Thymus (tissue), 14 donors: Measurements from ENCODE around the gene ENSA. TPM values are rescaled to one million over a fixed set of nuclear protein-coding genes. Genes with fewer than 3 reads are reported as not detected.

Experiments
- DNase-seq, 9 donors: peaks; one replicate each; pipeline ENCODE4 v3.0.0-alpha.2; 2013; ENCODE audit warnings: low spot score in 9 of 9, low read depth in 6 of 9, missing footprints in 1 of 9
- H3K27ac ChIP-seq, 2 donors: one replicate each; pipeline ENCODE4 v1.5.1; 2013; ENCODE audit warnings: control low read depth in 1 of 2, low read depth in 1 of 2, low read length in 1 of 2, mild to moderate bottlenecking in 1 of 2, moderate library complexity in 1 of 2
- H3K27me3 ChIP-seq, 2 donors: one replicate each; pipeline ENCODE4 v1.5.1; 2013; ENCODE audit warnings: low read length in 1 of 2; ENCODE audit not compliant: control insufficient read depth in 2 of 2, insufficient read depth in 1 of 2
- H3K36me3 ChIP-seq, 2 donors: one replicate each; pipeline ENCODE4 v1.5.1; 2013; ENCODE audit warnings: low read length in 1 of 2, mild to moderate bottlenecking in 1 of 2, moderate library complexity in 1 of 2; ENCODE audit not compliant: control insufficient read depth in 2 of 2, insufficient read depth in 2 of 2
- H3K4me1 ChIP-seq, 2 donors: one replicate each; pipeline ENCODE4 v1.5.1; 2013; ENCODE audit warnings: low read length in 2 of 2; ENCODE audit not compliant: control insufficient read depth in 2 of 2, insufficient read depth in 2 of 2
- H3K4me3 ChIP-seq, 2 donors: one replicate each; pipeline ENCODE4 v1.5.1; 2013; ENCODE audit warnings: low read length in 2 of 2, control low read depth in 1 of 2, mild to moderate bottlenecking in 1 of 2
- H3K9me3 ChIP-seq, 2 donors: one replicate each; pipeline ENCODE4 v1.5.1; 2013; ENCODE audit warnings: low read length in 1 of 2, mild to moderate bottlenecking in 1 of 2; ENCODE audit not compliant: control insufficient read depth in 2 of 2, insufficient read depth in 1 of 2
- WGBS: extraction: QIAGEN DNeasy Blood & Tissue Kit; methylation state at CpG from one replicate; pipeline ENCODE4 v1.1.7; 2013; 5-methylcytosine and 5-hydroxymethylcytosine counted together
- long read RNA-seq, 10 donors: transcript quantifications; one replicate each; lab custom pipeline, GENCODE V29; 2026
- polyA plus RNA-seq: library from polyadenylated mRNA; stranded (reverse); fragments of 200-250 nt; gene quantifications from one replicate; pipeline ENCODE4 v1.2.3, GENCODE V29; 2013
- total RNA-seq: library from RNA; stranded (reverse); fragments of 120-200 nt; gene quantifications from one replicate; pipeline ENCODE4 v1.2.4, GENCODE V29; 2013
- donor health status: healthy.

Gene ENSA
- total RNA-seq (149 TPM), polyA plus RNA-seq (148 TPM)
- long read RNA-seq, donor 1, transcript ENSA-208 (4 exons, 2,085 nt), result major isoform, 11 of 12 reads
- long read RNA-seq, donor 1, partial matches to known transcripts, result 0 of 12 reads
- long read RNA-seq, donor 1, other reads (novel, unspliced or antisense), result 0 of 12 reads
- long read RNA-seq, donor 2, transcript ENSA-208 (4 exons, 2,085 nt), result major isoform, 134 of 198 reads
- long read RNA-seq, donor 2, transcript ENSA-207 (2 exons, 703 nt), result minor isoform, 10 of 198 reads
- long read RNA-seq, donor 2, transcript ENSA-201 (3 exons, 2,818 nt), result minor isoform, 25 of 198 reads
- long read RNA-seq, donor 2, transcript ENSA-205 (4 exons, 792 nt), result minor isoform, 12 of 198 reads
- long read RNA-seq, donor 2, partial matches to known transcripts, result 11 of 198 reads
- long read RNA-seq, donor 2, other reads (novel, unspliced or antisense), result 0 of 198 reads
- long read RNA-seq, donor 3, transcript ENSA-207 (2 exons, 703 nt), result minor isoform, 10 of 194 reads
- long read RNA-seq, donor 3, transcript ENSA-208 (4 exons, 2,085 nt), result major isoform, 133 of 194 reads
- long read RNA-seq, donor 3, transcript ENSA-201 (3 exons, 2,818 nt), result minor isoform, 39 of 194 reads
- long read RNA-seq, donor 3, partial matches to known transcripts, result 6 of 194 reads
- long read RNA-seq, donor 3, other reads (novel, unspliced or antisense), result 0 of 194 reads
- long read RNA-seq, donor 4, transcript ENSA-207 (2 exons, 703 nt), result minor isoform, 6 of 64 reads
- long read RNA-seq, donor 4, transcript ENSA-208 (4 exons, 2,085 nt), result major isoform, 45 of 64 reads
- long read RNA-seq, donor 4, transcript ENSA-201 (3 exons, 2,818 nt), result minor isoform, 11 of 64 reads
- long read RNA-seq, donor 4, partial matches to known transcripts, result 0 of 64 reads
- long read RNA-seq, donor 4, other reads (novel, unspliced or antisense), result 0 of 64 reads
- long read RNA-seq, donor 5, transcript ENSA-205 (4 exons, 792 nt), result minor isoform, 12 of 248 reads
- long read RNA-seq, donor 5, transcript ENSA-208 (4 exons, 2,085 nt), result major isoform, 161 of 248 reads
- long read RNA-seq, donor 5, transcript ENSA-201 (3 exons, 2,818 nt), result minor isoform, 42 of 248 reads
- long read RNA-seq, donor 5, transcript ENSA-207 (2 exons, 703 nt), result minor isoform, 14 of 248 reads
- long read RNA-seq, donor 5, partial matches to known transcripts, result 13 of 248 reads
- long read RNA-seq, donor 5, other reads (novel, unspliced or antisense), result 0 of 248 reads
- long read RNA-seq, donor 6, transcript ENSA-208 (4 exons, 2,085 nt), result major isoform, 56 of 87 reads
- long read RNA-seq, donor 6, transcript ENSA-201 (3 exons, 2,818 nt), result minor isoform, 8 of 87 reads
- long read RNA-seq, donor 6, transcript ENSA-205 (4 exons, 792 nt), result minor isoform, 5 of 87 reads
- long read RNA-seq, donor 6, transcript ENSA-207 (2 exons, 703 nt), result minor isoform, 6 of 87 reads
- long read RNA-seq, donor 6, partial matches to known transcripts, result 6 of 87 reads
- long read RNA-seq, donor 6, other reads (novel, unspliced or antisense), result 0 of 87 reads
- long read RNA-seq, donor 7, transcript ENSA-201 (3 exons, 2,818 nt), result minor isoform, 21 of 97 reads
- long read RNA-seq, donor 7, transcript ENSA-207 (2 exons, 703 nt), result minor isoform, 7 of 97 reads
- long read RNA-seq, donor 7, transcript ENSA-208 (4 exons, 2,085 nt), result major isoform, 68 of 97 reads
- long read RNA-seq, donor 7, partial matches to known transcripts, result 0 of 97 reads
- long read RNA-seq, donor 7, other reads (novel, unspliced or antisense), result 0 of 97 reads
- long read RNA-seq, donor 8, transcript ENSA-208 (4 exons, 2,085 nt), result major isoform, 30 of 47 reads
- long read RNA-seq, donor 8, transcript ENSA-201 (3 exons, 2,818 nt), result minor isoform, 10 of 47 reads
- long read RNA-seq, donor 8, partial matches to known transcripts, result 0 of 47 reads
- long read RNA-seq, donor 8, other reads (novel, unspliced or antisense), result 0 of 47 reads
- long read RNA-seq, donor 9, transcript ENSA-201 (3 exons, 2,818 nt), result minor isoform, 17 of 75 reads
- long read RNA-seq, donor 9, transcript ENSA-208 (4 exons, 2,085 nt), result major isoform, 49 of 75 reads
- long read RNA-seq, donor 9, partial matches to known transcripts, result 0 of 75 reads
- long read RNA-seq, donor 9, other reads (novel, unspliced or antisense), result 0 of 75 reads
- long read RNA-seq, donor 10, transcript ENSA-201 (3 exons, 2,818 nt), result minor isoform, 10 of 80 reads
- long read RNA-seq, donor 10, transcript ENSA-207 (2 exons, 703 nt), result minor isoform, 6 of 80 reads
- long read RNA-seq, donor 10, transcript ENSA-208 (4 exons, 2,085 nt), result major isoform, 54 of 80 reads
- long read RNA-seq, donor 10, partial matches to known transcripts, result 5 of 80 reads
- long read RNA-seq, donor 10, other reads (novel, unspliced or antisense), result 0 of 80 reads

GRCh38 chr1:150629115-150629928 is at the start of gene ENSA:
Gene ENSA, minus strand, starts transcription at chr1:150629612. Its CDS starts 142 bp downstream, at chr1:150629470.
- no peaks in the 10 kb centered on the region for H3K9me3 ChIP-seq
- peak within 1 kb of the TSS; percentile 95 to 99 for H3K27ac ChIP-seq
- WGBS, result under 1% methylated on average over 49 of the region's 49 CpGs
- no peaks in the 10 kb centered on the region for H3K27me3 ChIP-seq
- peak; percentile 91 to 100 (median 98) for DNase-seq
- peaks cover 14 to 16% of the 10 kb centered on the region in 2 donors for H3K4me1 ChIP-seq
- peaks cover 25 to 35% of the 10 kb centered on the region in 2 donors for H3K36me3 ChIP-seq
- peak within 1 kb of the TSS; percentile 67 to 72 for H3K4me3 ChIP-seq

- no peaks in the 10 kb centered on the region for H3K27me3 ChIP-seq
- no peak overlapping the region for H3K4me3 ChIP-seq
- H3K4me1 ChIP-seq, result no peaks in the 10 kb centered on the region
- H3K27ac ChIP-seq, result no peak overlapping the region
- DNase-seq, result no peak
- WGBS, result 99% methylated on average over 1 of the region's 1 CpG
- H3K9me3 ChIP-seq, result no peaks in the 10 kb centered on the region
- peaks cover 4 to 14% of the 10 kb centered on the region in 2 donors for H3K36me3 ChIP-seq
These were observed 49.6 kb upstream of the ENSA start for GRCh38 chr1:150678988-150679387.

GRCh38 chr1:150674881-150675280 is 45.5 kb upstream of the ENSA start:
- Histone ChIP-seq H3K36me3 (peaks cover 4 to 10% of the 10 kb centered on the region in 2 donors), H3K27ac (no peak overlapping the region), H3K4me3 (no peak overlapping the region), H3K9me3 (no peaks in the 10 kb centered on the region), H3K4me1 (no peaks in the 10 kb centered on the region), H3K27me3 (no peaks in the 10 kb centered on the region)
- no peak for DNase-seq
- WGBS, result 97% methylated on average over 4 of the region's 4 CpGs

- Histone ChIP-seq H3K4me3 (no peak overlapping the region), H3K27me3 (no peaks in the 10 kb centered on the region), H3K4me1 (no peaks in the 10 kb centered on the region), H3K27ac (no peak overlapping the region), H3K36me3 (peaks cover 4 to 33% of the 10 kb centered on the region in 2 donors), H3K9me3 (no peaks in the 10 kb centered on the region)
- 99% methylated on average over 7 of the region's 7 CpGs for WGBS
- no peak for DNase-seq
These were observed 33.9 kb upstream of the ENSA start for GRCh38 chr1:150663321-150663720.

- Histone ChIP-seq H3K27me3 (no peaks in the 10 kb centered on the region), H3K9me3 (no peaks in the 10 kb centered on the region), H3K4me1 (no peaks in the 10 kb centered on the region), H3K27ac (no peak overlapping the region), H3K4me3 (no peak overlapping the region), H3K36me3 (peaks cover 4 to 29% of the 10 kb centered on the region in 2 donors)
- DNase-seq, result no peak
- 96% methylated on average over 9 of the region's 9 CpGs for WGBS
These were observed 33.4 kb upstream of the ENSA start for GRCh38 chr1:150662811-150663210.

- H3K27ac ChIP-seq, result no peak overlapping the region
- peaks cover 4 to 28% of the 10 kb centered on the region in 2 donors for H3K36me3 ChIP-seq
- no peak overlapping the region for H3K4me3 ChIP-seq
- no peaks in the 10 kb centered on the region for H3K27me3 ChIP-seq
- H3K9me3 ChIP-seq, result no peaks in the 10 kb centered on the region
- 96% methylated on average over 5 of the region's 5 CpGs for WGBS
- H3K4me1 ChIP-seq, result no peaks in the 10 kb centered on the region
- DNase-seq, result no peak
These were observed 31.7 kb upstream of the ENSA start for GRCh38 chr1:150661156-150661555.

GRCh38 chr1:150660584-150660983 is 31.2 kb upstream of the ENSA start:
- DNase-seq, result no peak
- peaks cover 4 to 28% of the 10 kb centered on the region in 2 donors for H3K36me3 ChIP-seq
- over 99% methylated on average over 4 of the region's 4 CpGs for WGBS
- H3K27me3 ChIP-seq, result no peaks in the 10 kb centered on the region
- H3K27ac ChIP-seq, result no peak overlapping the region
- no peaks in the 10 kb centered on the region for H3K4me1 ChIP-seq
- H3K9me3 ChIP-seq, result no peaks in the 10 kb centered on the region
- no peak overlapping the region for H3K4me3 ChIP-seq
